HepG2 (cell line): ENCODE measurements around the gene FARSB. TPM values are rescaled to one million over a fixed set of nuclear protein-coding genes. Genes with fewer than 3 reads are reported as not detected.
A peak's percentile ranks its signal among the peaks of the same experiment; 100 is the strongest.

Experiments used
- BRCA1 ChIP-seq: sonication (generic); formaldehyde crosslinking; IDR thresholded peaks from 2 replicates; pipeline ENCODE4 v1.4.0; 2020; ENCODE audit warnings: missing genetic modification reagents
- GZF1 ChIP-seq: sonication (generic); formaldehyde crosslinking; IDR thresholded peaks from 2 replicates; pipeline ENCODE4 v1.5.1; 2020; ENCODE audit warnings: mild to moderate bottlenecking, missing genetic modification reagents
- HDAC1 ChIP-seq: sonication (generic); formaldehyde crosslinking; IDR thresholded peaks from 2 replicates; pipeline ENCODE4 v1.5.1; 2020; ENCODE audit warnings: mild to moderate bottlenecking, missing genetic modification reagents
- KDM3A ChIP-seq: IDR thresholded peaks from 2 replicates; pipeline ENCODE4 v1.6.1; 2018; ENCODE audit warnings: low read depth, missing compliant biosample characterization
- MATR3 ChIP-seq: sonication (generic); formaldehyde crosslinking; IDR thresholded peaks from 2 replicates; pipeline ENCODE4 v1.4.0; 2020; ENCODE audit warnings: missing genetic modification reagents
- NFIB ChIP-seq: sonication (generic); formaldehyde crosslinking; IDR thresholded peaks from 2 replicates; pipeline ENCODE4 v1.9.0; 2021; ENCODE audit warnings: missing genetic modification reagents, mild to moderate bottlenecking, borderline replicate concordance
- PCBP2 ChIP-seq: fragments of 200-400 bp; formaldehyde crosslinking; optimal IDR thresholded peaks from 2 replicates; pipeline ENCODE3; 2018; ENCODE audit warnings: low read length, low read depth; ENCODE audit not compliant: poor library complexity, severe bottlenecking
- POLR2AphosphoS2 ChIP-seq: IDR thresholded peaks from 2 replicates; pipeline ENCODE4 v1.6.1; 2011; ENCODE audit warnings: low read depth, low read length, improper control_type of control experiment
- REXO4 ChIP-seq: sonication (generic); formaldehyde crosslinking; IDR thresholded peaks from 2 replicates; pipeline ENCODE4 v1.8.0; 2022; ENCODE audit warnings: missing genetic modification reagents, mild to moderate bottlenecking, borderline replicate concordance
- SMARCE1 ChIP-seq: fragments of 450-650 bp; IDR thresholded peaks from 2 replicates; pipeline ENCODE4 v1.6.1; 2017; ENCODE audit warnings: borderline replicate concordance
- SP2 ChIP-seq: sonication (generic); formaldehyde crosslinking; IDR thresholded peaks from 2 replicates; pipeline ENCODE4 v1.5.1; 2020; ENCODE audit warnings: mild to moderate bottlenecking, missing genetic modification reagents
- TCF7L2 ChIP-seq: IDR thresholded peaks from 2 replicates; pipeline ENCODE4 v1.6.1; 2011; ENCODE audit warnings: mild to moderate bottlenecking, low read depth, low read length, moderate library complexity
- ZFP36L1 ChIP-seq: sonication (generic); formaldehyde crosslinking; IDR thresholded peaks from 2 replicates; pipeline ENCODE4 v1.8.0; 2022; ENCODE audit warnings: mild to moderate bottlenecking, missing genetic modification reagents, moderate library complexity
- ZMYM3 ChIP-seq: sonication (generic); formaldehyde crosslinking; IDR thresholded peaks from 2 replicates; pipeline ENCODE4 v1.5.1; 2020; ENCODE audit warnings: mild to moderate bottlenecking, missing genetic modification reagents
- ZNF232 ChIP-seq: sonication (generic); formaldehyde crosslinking; IDR thresholded peaks from 2 replicates; pipeline ENCODE4 v1.4.0; 2020; ENCODE audit warnings: missing genetic modification reagents, borderline replicate concordance
- ZNF652 ChIP-seq: IDR thresholded peaks from 2 replicates; pipeline ENCODE4 v1.6.1; 2016; ENCODE audit warnings: low read depth, borderline replicate concordance
- ZNF670 ChIP-seq: sonication (generic); formaldehyde crosslinking; IDR thresholded peaks from 2 replicates; pipeline ENCODE4 v1.8.0; 2022; ENCODE audit warnings: mild to moderate bottlenecking, missing genetic modification reagents, borderline replicate concordance
- polyA plus RNA-seq, 8 experiments: library from polyadenylated mRNA; depleted of rRNA in 3 of 8; stranded (reverse) in 7 of 8; unstranded in 1 of 8; fragments of >200 nt; fragmentation: Illumina TruSeq in 4 of 8; extraction: Trizol in 4 of 8; gene quantifications; 2 replicates each; pipeline versions ENCODE4 v1.2.1 to v1.2.3, GENCODE V29; 2011 to 2016; ENCODE audit warnings: low read depth in 4 of 8, missing spikeins in 1 of 8, mixed read lengths in 1 of 8; ENCODE audit not compliant: insufficient read depth in 1 of 8
- total RNA-seq, 5 experiments: library from RNA; depleted of rRNA; stranded (reverse); fragments of >200 nt; fragmentation: Illumina TruSeq; extraction: Trizol; gene quantifications; 2 replicates each; pipeline ENCODE4 v1.2.3, GENCODE V29; 2016; ENCODE audit warnings: low read depth in 1 of 5
- TF ChIP-seq, protein P1 (sequence below): sonication (generic); formaldehyde crosslinking; IDR thresholded peaks from 2 replicates; pipeline ENCODE4 v1.4.0; 2020; ENCODE audit warnings: missing genetic modification reagents, borderline replicate concordance
- TF ChIP-seq, protein P2 (sequence below): sonication (generic); formaldehyde crosslinking; IDR thresholded peaks from 2 replicates; pipeline ENCODE4 v1.5.0; 2020; ENCODE audit warnings: mild to moderate bottlenecking, missing genetic modification reagents
- TF ChIP-seq, protein P3 (sequence below): sonication (generic); formaldehyde crosslinking; IDR thresholded peaks from 2 replicates; pipeline ENCODE4 v1.8.0; 2022; ENCODE audit warnings: mild to moderate bottlenecking, missing genetic modification reagents, moderate library complexity
- TF ChIP-seq, protein P4 (sequence below): sonication (generic); formaldehyde crosslinking; IDR thresholded peaks from 2 replicates; pipeline ENCODE4 v1.5.1; 2020; ENCODE audit warnings: missing genetic modification reagents, mild to moderate bottlenecking, borderline replicate concordance

FARSB gene
- total and polyA plus RNA-seq, 2 of the 13 experiments (the other 11 are each of a cell fraction or from before 2014, with no cell fraction given) = 23.3 to 45.9 TPM

DNA sequence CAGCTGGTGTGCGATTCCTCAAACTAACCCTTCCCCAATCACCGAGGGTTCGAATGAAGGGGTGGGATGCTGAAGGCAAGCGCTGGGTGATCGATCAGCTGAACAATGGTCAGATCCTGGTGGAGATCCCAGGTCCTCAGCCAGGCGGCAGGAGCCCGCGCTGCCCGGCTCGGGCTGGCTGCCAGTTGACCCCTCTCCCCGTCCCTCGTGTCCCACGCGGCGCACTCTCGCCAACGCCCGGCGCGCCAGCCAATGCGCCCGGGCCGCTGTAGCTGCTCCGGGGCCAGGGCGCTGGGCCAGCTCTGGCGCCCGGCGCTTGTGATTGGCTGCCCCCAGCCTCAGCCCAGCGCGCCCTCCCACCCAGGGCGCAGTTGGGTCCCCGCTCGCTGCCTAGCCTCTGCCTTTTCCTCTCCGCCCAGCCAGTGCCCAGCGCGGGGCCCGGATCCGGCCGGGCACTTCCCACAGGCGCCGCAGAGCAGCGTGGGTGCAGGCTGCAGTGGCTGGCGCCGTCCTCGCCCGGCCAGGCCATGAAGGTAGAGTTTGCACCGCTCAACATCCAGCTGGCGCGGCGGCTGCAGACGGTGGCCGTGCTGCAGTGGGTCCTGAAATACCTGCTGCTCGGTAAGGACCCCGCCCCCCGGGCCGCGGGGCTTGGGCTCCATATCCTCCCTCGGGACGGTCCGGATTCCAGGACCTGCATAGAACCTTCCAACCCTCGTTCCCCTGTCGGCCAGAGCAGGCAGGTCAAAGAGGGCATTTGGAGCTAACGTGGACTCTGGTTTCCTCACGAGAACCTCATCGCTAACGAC, 15.6 kb upstream of the FARSB start, which contains the start of gene MOGAT1 (continued):
- TF ChIP-seq, protein P1, sequence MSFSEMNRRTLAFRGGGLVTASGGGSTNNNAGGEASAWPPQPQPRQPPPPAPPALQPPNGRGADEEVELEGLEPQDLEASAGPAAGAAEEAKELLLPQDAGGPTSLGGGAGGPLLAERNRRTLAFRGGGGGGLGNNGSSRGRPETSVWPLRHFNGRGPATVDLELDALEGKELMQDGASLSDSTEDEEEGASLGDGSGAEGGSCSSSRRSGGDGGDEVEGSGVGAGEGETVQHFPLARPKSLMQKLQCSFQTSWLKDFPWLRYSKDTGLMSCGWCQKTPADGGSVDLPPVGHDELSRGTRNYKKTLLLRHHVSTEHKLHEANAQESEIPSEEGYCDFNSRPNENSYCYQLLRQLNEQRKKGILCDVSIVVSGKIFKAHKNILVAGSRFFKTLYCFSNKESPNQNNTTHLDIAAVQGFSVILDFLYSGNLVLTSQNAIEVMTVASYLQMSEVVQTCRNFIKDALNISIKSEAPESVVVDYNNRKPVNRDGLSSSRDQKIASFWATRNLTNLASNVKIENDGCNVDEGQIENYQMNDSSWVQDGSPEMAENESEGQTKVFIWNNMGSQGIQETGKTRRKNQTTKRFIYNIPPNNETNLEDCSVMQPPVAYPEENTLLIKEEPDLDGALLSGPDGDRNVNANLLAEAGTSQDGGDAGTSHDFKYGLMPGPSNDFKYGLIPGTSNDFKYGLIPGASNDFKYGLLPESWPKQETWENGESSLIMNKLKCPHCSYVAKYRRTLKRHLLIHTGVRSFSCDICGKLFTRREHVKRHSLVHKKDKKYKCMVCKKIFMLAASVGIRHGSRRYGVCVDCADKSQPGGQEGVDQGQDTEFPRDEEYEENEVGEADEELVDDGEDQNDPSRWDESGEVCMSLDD (CRISPR knock-in tag) = no peak
- TF ChIP-seq ZNF232 (CRISPR knock-in tag) (peak; percentile 72; the same call in 1 of the 2 replicates), POLR2AphosphoS2 (no peak), ZNF652 (CRISPR knock-in tag) (no peak), MATR3 (CRISPR knock-in tag) (no peak), ZMYM3 (CRISPR knock-in tag) (peak; percentile 76), NFIB (CRISPR knock-in tag) (no peak), ZNF670 (CRISPR knock-in tag) (peak; percentile 88; the same call in 1 of the 2 replicates), KDM3A (CRISPR knock-in tag) (peak; percentile 97), GZF1 (CRISPR knock-in tag) (no peak), REXO4 (CRISPR knock-in tag) (no peak; the same call in 1 of the 2 replicates), HDAC1 (CRISPR knock-in tag) (peak; percentile 92), TCF7L2 (no peak), ZFP36L1 (CRISPR knock-in tag) (no peak; the same call in 1 of the 2 replicates), BRCA1 (CRISPR knock-in tag) (no peak), SMARCE1 (no peak), SP2 (CRISPR knock-in tag) (no peak; the same call in 1 of the 2 replicates), PCBP2 (no peak)
- TF ChIP-seq, protein P2, sequence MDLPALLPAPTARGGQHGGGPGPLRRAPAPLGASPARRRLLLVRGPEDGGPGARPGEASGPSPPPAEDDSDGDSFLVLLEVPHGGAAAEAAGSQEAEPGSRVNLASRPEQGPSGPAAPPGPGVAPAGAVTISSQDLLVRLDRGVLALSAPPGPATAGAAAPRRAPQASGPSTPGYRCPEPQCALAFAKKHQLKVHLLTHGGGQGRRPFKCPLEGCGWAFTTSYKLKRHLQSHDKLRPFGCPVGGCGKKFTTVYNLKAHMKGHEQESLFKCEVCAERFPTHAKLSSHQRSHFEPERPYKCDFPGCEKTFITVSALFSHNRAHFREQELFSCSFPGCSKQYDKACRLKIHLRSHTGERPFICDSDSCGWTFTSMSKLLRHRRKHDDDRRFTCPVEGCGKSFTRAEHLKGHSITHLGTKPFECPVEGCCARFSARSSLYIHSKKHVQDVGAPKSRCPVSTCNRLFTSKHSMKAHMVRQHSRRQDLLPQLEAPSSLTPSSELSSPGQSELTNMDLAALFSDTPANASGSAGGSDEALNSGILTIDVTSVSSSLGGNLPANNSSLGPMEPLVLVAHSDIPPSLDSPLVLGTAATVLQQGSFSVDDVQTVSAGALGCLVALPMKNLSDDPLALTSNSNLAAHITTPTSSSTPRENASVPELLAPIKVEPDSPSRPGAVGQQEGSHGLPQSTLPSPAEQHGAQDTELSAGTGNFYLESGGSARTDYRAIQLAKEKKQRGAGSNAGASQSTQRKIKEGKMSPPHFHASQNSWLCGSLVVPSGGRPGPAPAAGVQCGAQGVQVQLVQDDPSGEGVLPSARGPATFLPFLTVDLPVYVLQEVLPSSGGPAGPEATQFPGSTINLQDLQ (CRISPR knock-in tag) = peak; percentile 20; the same call in 1 of the 2 replicates
- TF ChIP-seq, protein P3, sequence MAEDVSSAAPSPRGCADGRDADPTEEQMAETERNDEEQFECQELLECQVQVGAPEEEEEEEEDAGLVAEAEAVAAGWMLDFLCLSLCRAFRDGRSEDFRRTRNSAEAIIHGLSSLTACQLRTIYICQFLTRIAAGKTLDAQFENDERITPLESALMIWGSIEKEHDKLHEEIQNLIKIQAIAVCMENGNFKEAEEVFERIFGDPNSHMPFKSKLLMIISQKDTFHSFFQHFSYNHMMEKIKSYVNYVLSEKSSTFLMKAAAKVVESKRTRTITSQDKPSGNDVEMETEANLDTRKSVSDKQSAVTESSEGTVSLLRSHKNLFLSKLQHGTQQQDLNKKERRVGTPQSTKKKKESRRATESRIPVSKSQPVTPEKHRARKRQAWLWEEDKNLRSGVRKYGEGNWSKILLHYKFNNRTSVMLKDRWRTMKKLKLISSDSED (CRISPR knock-in tag) = 0 out of 2 replicates have a peak, but pooled peaks have one; percentile 56
- TF ChIP-seq, protein P4, sequence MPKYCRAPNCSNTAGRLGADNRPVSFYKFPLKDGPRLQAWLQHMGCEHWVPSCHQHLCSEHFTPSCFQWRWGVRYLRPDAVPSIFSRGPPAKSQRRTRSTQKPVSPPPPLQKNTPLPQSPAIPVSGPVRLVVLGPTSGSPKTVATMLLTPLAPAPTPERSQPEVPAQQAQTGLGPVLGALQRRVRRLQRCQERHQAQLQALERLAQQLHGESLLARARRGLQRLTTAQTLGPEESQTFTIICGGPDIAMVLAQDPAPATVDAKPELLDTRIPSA (CRISPR knock-in tag) = no peak; the same call in 1 of the 2 replicates
